ENCODE results near the gene P2RX1.

The P2RX1 gene

GRCh38 chr17:3886776-3887175, 29.5 kb downstream of the P2RX1 start:
- Histone ChIP-seq H3K36me3 (ENCODE audit: low read length) (no peaks in the 10 kb centered on the region), H3K27me3 (ENCODE audit: low read length) (no peaks in the 10 kb centered on the region), H3K9me2 (replicated peaks; ENCODE audit: insufficient read depth, low read length) (no peaks in the 10 kb centered on the region), H3K9ac (ENCODE audit: low read length) (no peak overlapping the region), H3F3A (ENCODE audit: insufficient read depth) (peaks cover 5% of the 10 kb centered on the region), H3K4me3 (ENCODE audit: insufficient read depth, low read length, poor library complexity, severe bottlenecking) (no peak overlapping the region), H4K20me1 (ENCODE audit: low read depth, low read length) (no peaks in the 10 kb centered on the region), H3K9me3 (ENCODE audit: insufficient read depth, low read length) (no peaks in the 10 kb centered on the region), H3K4me2 (ENCODE audit: low read depth, low read length, poor library complexity, severe bottlenecking) (no peak overlapping the region), H3K27ac (ENCODE audit: low read depth, low read length) (no peak overlapping the region), H3K79me2 (ENCODE audit: insufficient read depth, low read length) (no peaks in the 10 kb centered on the region), H2AFZ (ENCODE audit: low read depth, low read length, severe bottlenecking) (no peak overlapping the region)
- no peak for TF ChIP-seq CTCF (IDR thresholded peaks at IDR 0.05; ENCODE audit: insufficient read depth, low read length, poor library complexity, severe bottlenecking)
- TF ChIP-seq EZH2phosphoT487 (conservative IDR thresholded peaks at IDR 0.05; ENCODE audit: low read length): no peak

GRCh38 chr17:3885970-3886369, 30.3 kb downstream of the P2RX1 start:
- Histone ChIP-seq H4K20me1 (ENCODE audit: low read depth, low read length) (no peaks in the 10 kb centered on the region), H3K36me3 (ENCODE audit: low read length) (no peaks in the 10 kb centered on the region), H3K4me3 (ENCODE audit: insufficient read depth, low read length, poor library complexity, severe bottlenecking) (no peak overlapping the region), H3K9me3 (ENCODE audit: insufficient read depth, low read length) (no peaks in the 10 kb centered on the region), H2AFZ (ENCODE audit: low read depth, low read length, severe bottlenecking) (no peak overlapping the region), H3K27me3 (ENCODE audit: low read length) (no peaks in the 10 kb centered on the region), H3F3A (ENCODE audit: insufficient read depth) (no peaks in the 10 kb centered on the region), H3K79me2 (ENCODE audit: insufficient read depth, low read length) (no peaks in the 10 kb centered on the region), H3K4me2 (ENCODE audit: low read depth, low read length, poor library complexity, severe bottlenecking) (no peak overlapping the region), H3K27ac (ENCODE audit: low read depth, low read length) (no peak overlapping the region), H3K9ac (ENCODE audit: low read length) (no peak overlapping the region), H3K9me2 (replicated peaks; ENCODE audit: insufficient read depth, low read length) (no peaks in the 10 kb centered on the region)
- TF ChIP-seq CTCF (IDR thresholded peaks at IDR 0.05; ENCODE audit: insufficient read depth, low read length, poor library complexity, severe bottlenecking) (no peak), EZH2phosphoT487 (conservative IDR thresholded peaks at IDR 0.05; ENCODE audit: low read length) (no peak)

- Histone ChIP-seq H3K27me3 (ENCODE audit: low read length) (no peaks in the 10 kb centered on the region), H3K36me3 (ENCODE audit: low read length) (no peaks in the 10 kb centered on the region), H4K20me1 (ENCODE audit: low read depth, low read length) (no peaks in the 10 kb centered on the region), H3K27ac (ENCODE audit: low read depth, low read length) (no peak overlapping the region), H3K4me2 (ENCODE audit: low read depth, low read length, poor library complexity, severe bottlenecking) (no peak overlapping the region), H3F3A (ENCODE audit: insufficient read depth) (no peaks in the 10 kb centered on the region), H3K9me3 (ENCODE audit: insufficient read depth, low read length) (no peaks in the 10 kb centered on the region), H3K79me2 (ENCODE audit: insufficient read depth, low read length) (no peaks in the 10 kb centered on the region), H3K4me3 (ENCODE audit: insufficient read depth, low read length, poor library complexity, severe bottlenecking) (no peak overlapping the region), H3K9me2 (replicated peaks; ENCODE audit: insufficient read depth, low read length) (no peaks in the 10 kb centered on the region), H3K9ac (ENCODE audit: low read length) (no peak overlapping the region), H2AFZ (ENCODE audit: low read depth, low read length, severe bottlenecking) (no peak overlapping the region)
- TF ChIP-seq CTCF (IDR thresholded peaks at IDR 0.05; ENCODE audit: insufficient read depth, low read length, poor library complexity, severe bottlenecking) (no peak), EZH2phosphoT487 (conservative IDR thresholded peaks at IDR 0.05; ENCODE audit: low read length) (no peak)
These were observed 31.0 kb downstream of the P2RX1 start for GRCh38 chr17:3885271-3885670.
